SK-N-MC (cell line): Measurements from ENCODE around the gene XKR7.

Source experiments
- EZH2 ChIP-seq: fragments of 200-600 bp; sonication (generic); IDR thresholded peaks from one replicate; pipeline ENCODE4 v1.6.1; 2017; ENCODE audit warnings: antibody characterized with exemption
- FOXP2 ChIP-seq: optimal IDR thresholded peaks from 2 replicates; pipeline ENCODE3; 2011; ENCODE audit warnings: mild to moderate bottlenecking, moderate library complexity; ENCODE audit not compliant: insufficient read depth; ENCODE audit errors: extremely low read length, control extremely low read depth
- POLR2AphosphoS5 ChIP-seq: IDR thresholded peaks from 2 replicates; pipeline ENCODE4 v1.6.1; 2012; ENCODE audit warnings: mild to moderate bottlenecking, low read depth, low read length, borderline replicate concordance

DNA sequence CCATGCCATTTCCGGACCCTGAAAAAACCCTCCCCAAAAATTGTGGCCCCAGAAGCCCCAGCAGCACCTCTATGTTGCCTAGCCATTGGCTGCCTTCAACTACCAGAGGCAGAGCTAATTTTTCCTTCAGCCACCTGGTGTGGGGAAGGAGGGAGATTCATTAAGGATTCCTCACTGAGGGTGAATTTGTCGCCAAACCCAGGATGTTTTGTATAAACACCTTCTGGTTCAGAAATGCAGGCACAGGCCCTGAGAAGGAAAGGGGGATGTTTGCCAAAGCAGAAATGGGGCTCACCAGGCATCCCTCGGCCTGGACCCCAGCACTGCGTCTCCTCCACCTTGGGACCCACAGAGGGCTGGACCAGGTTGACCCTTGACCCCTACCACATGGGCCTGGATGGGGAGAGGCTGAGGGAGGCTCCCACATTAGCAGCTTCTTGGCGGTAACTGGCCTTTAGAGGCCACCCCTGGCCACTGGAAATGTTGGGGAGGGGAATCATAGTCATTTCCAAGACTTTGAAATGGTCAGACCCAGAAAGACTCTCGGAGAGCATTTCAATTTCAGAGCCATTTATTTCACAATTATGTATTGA is 14.3 kb upstream of the XKR7 start:
- no peak for TF ChIP-seq EZH2
- TF ChIP-seq POLR2AphosphoS5: no peak
- TF ChIP-seq FOXP2: no peak
